Neural cell (in vitro differentiated cells): ENCODE data around the gene CCDC88C.

Source experiments
- EP300 ChIP-seq: fragments of 450-650 bp; conservative IDR thresholded peaks from 2 replicates; pipeline ENCODE4 v1.6.1; 2014; ENCODE audit warnings: antibody characterized with exemption, mild to moderate bottlenecking, moderate library complexity; ENCODE audit not compliant: poor library complexity, severe bottlenecking
- POLR2AphosphoS5 ChIP-seq: IDR thresholded peaks from 2 replicates; pipeline ENCODE4 v1.6.1; 2012

GRCh38 chr14:91357272-91358024, 60.2 kb downstream of the CCDC88C start:
- no peak for TF ChIP-seq POLR2AphosphoS5
- no peak for TF ChIP-seq EP300
